GM12878 (cell line): ENCODE data around the gene DCK.

Experiments
- EZH2 ChIP-seq: IDR thresholded peaks from 2 replicates; pipeline ENCODE4 v1.6.1; 2012; ENCODE audit warnings: low read depth, mild to moderate bottlenecking, control low read depth, inconsistent platforms, low read length, borderline replicate concordance; ENCODE audit not compliant: control insufficient read depth
- KDM1A ChIP-seq: fragments of 200-600 bp; sonication (generic); IDR thresholded peaks from 2 replicates; pipeline ENCODE4 v1.6.1; 2016; ENCODE audit warnings: borderline replicate concordance
- POLR2A ChIP-seq: IDR thresholded peaks from 2 replicates; pipeline ENCODE4 v1.6.1; 2011; ENCODE audit warnings: low read depth, mild to moderate bottlenecking, low read length
- POLR2AphosphoS5 ChIP-seq: IDR thresholded peaks from 2 replicates; pipeline ENCODE4 v1.6.1; 2011; ENCODE audit warnings: mild to moderate bottlenecking, low read length, inconsistent platforms
- RAD51 ChIP-seq: fragments of 450-650 bp; IDR thresholded peaks from 2 replicates; pipeline ENCODE4 v1.6.1; 2016; ENCODE audit warnings: moderate library complexity, mild to moderate bottlenecking, inconsistent platforms
- REST ChIP-seq: IDR thresholded peaks from 2 replicates; pipeline ENCODE4 v1.6.1; 2012; ENCODE audit warnings: mild to moderate bottlenecking, low read depth, low read length
- SIX5 ChIP-seq: IDR thresholded peaks from 2 replicates; pipeline ENCODE4 v1.6.1; 2011; ENCODE audit warnings: mild to moderate bottlenecking, low read depth, low read length, moderate library complexity; ENCODE audit not compliant: severe bottlenecking

GRCh38 chr4:71062436-71062835, 69.0 kb downstream of the DCK start:
- TF ChIP-seq POLR2AphosphoS5 (no peak), REST (no peak), EZH2 (no peak), SIX5 (no peak), KDM1A (no peak), POLR2A (no peak), RAD51 (no peak)
